Vagina (tissue), 2 donors: ENCODE measurements around the gene ZNF185.

ENCODE experiments used
- POLR2A ChIP-seq, 2 donors: fragments of 450-650 bp; IDR thresholded peaks; one replicate each; pipeline ENCODE4 v1.6.1; 2017; ENCODE audit warnings: antibody characterized with exemption in 2 of 2, mild to moderate bottlenecking in 2 of 2, moderate library complexity in 2 of 2
- POLR2AphosphoS5 ChIP-seq, 2 donors: sonication (generic); formaldehyde crosslinking; IDR thresholded peaks; one replicate each; pipeline ENCODE4 v1.9.0; 2017; ENCODE audit warnings: antibody characterized with exemption in 2 of 2, mild to moderate bottlenecking in 2 of 2, low read depth in 1 of 2; ENCODE audit not compliant: insufficient read depth in 1 of 2
- TF ChIP-seq, protein P1 (sequence below), 3 experiments: fragments of 450-650 bp in 2 of 3; fragments of 200-600 bp in 1 of 3; sonication (generic) in 1 of 3; IDR thresholded peaks; one replicate each; pipeline ENCODE4 v1.5.1; 2017 to 2019; ENCODE audit warnings: antibody characterized with exemption in 3 of 3, mild to moderate bottlenecking in 2 of 3, moderate library complexity in 2 of 3

DNA sequence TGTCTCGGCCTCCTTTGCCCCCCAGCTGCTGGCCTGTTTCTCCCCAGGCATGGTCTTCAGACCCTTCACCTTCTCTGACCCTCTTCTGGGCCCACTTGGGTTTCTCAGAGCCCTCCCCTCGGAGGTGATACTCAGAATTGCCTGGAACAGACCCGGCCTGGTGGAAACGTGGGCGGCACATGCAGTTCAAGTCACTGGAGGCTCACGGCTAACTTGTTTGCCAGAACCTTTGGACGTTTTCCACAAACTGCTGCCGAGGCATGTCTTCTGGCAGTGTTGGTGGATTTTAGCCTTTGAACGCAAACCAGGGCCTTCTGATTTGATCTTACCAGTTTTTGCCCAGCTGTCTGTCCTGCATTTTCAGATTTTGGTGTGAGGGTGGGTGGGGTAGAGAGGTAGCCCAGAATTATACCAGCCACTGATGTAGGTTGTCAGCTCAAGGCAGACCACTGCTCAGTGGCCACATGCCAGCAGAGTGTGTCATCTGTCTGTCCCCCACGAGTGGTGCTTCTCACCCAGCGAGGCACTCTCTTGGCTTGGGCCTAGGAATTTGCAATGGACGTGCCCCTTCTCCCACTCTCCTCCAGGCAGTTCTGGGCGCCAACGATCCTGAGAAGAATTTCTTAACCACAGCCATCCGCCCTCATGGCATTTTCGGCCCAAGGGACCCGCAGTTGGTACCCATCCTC lies 32.5 kb upstream of the ZNF185 start:
- TF ChIP-seq, protein P1, sequence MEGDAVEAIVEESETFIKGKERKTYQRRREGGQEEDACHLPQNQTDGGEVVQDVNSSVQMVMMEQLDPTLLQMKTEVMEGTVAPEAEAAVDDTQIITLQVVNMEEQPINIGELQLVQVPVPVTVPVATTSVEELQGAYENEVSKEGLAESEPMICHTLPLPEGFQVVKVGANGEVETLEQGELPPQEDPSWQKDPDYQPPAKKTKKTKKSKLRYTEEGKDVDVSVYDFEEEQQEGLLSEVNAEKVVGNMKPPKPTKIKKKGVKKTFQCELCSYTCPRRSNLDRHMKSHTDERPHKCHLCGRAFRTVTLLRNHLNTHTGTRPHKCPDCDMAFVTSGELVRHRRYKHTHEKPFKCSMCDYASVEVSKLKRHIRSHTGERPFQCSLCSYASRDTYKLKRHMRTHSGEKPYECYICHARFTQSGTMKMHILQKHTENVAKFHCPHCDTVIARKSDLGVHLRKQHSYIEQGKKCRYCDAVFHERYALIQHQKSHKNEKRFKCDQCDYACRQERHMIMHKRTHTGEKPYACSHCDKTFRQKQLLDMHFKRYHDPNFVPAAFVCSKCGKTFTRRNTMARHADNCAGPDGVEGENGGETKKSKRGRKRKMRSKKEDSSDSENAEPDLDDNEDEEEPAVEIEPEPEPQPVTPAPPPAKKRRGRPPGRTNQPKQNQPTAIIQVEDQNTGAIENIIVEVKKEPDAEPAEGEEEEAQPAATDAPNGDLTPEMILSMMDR (IDR thresholded peaks at IDR 0.05), result no peak
- no peak for TF ChIP-seq POLR2A (IDR thresholded peaks at IDR 0.05)
- no peak for TF ChIP-seq POLR2AphosphoS5 (IDR thresholded peaks at IDR 0.05; ENCODE audit: insufficient read depth in 1 of 2, low read depth in 1 of 2)
